HepG2 (cell line): ENCODE data around the gene PSENEN. TPM values are rescaled to one million over a fixed set of nuclear protein-coding genes. Genes with fewer than 3 reads are reported as not detected.
A peak's percentile ranks its signal among the peaks of the same experiment; 100 is the strongest.

ENCODE experiments used
- CEBPG ChIP-seq: IDR thresholded peaks from 2 replicates; pipeline ENCODE4 v1.6.1; 2016
- CREM ChIP-seq, 2 experiments: sonication (generic) in 1 of 2; formaldehyde crosslinking in 1 of 2; IDR thresholded peaks; 2 replicates each; pipeline versions ENCODE4 v1.4.0 to v1.6.1; 2016 to 2020; ENCODE audit warnings: antibody characterized with exemption in 1 of 2, mild to moderate bottlenecking in 1 of 2, missing genetic modification reagents in 1 of 2
- ESRRA ChIP-seq: sonication (generic); formaldehyde crosslinking; IDR thresholded peaks from 2 replicates; pipeline ENCODE4 v1.5.1; 2020; ENCODE audit warnings: mild to moderate bottlenecking, low read depth, missing genetic modification reagents
- ETV5 ChIP-seq: IDR thresholded peaks from 2 replicates; pipeline ENCODE4 v1.6.1; 2018; ENCODE audit warnings: missing biosample characterization, missing genetic modification reagents, inconsistent platforms, borderline replicate concordance
- EZH2 ChIP-seq: conservative IDR thresholded peaks from 2 replicates; pipeline ENCODE4 v1.6.1; 2012; ENCODE audit warnings: mild to moderate bottlenecking, low read depth, low read length, moderate library complexity
- GMEB2 ChIP-seq: IDR thresholded peaks from 2 replicates; pipeline ENCODE4 v1.6.1; 2016; ENCODE audit warnings: missing biosample characterization, missing genetic modification reagents, low read depth
- KAT8 ChIP-seq: IDR thresholded peaks from 2 replicates; pipeline ENCODE4 v1.6.1; 2016; ENCODE audit warnings: missing genetic modification reagents, missing compliant biosample characterization
- KDM1A ChIP-seq: IDR thresholded peaks from 2 replicates; pipeline ENCODE4 v1.6.1; 2016; ENCODE audit warnings: missing compliant biosample characterization
- MIER3 ChIP-seq: IDR thresholded peaks from 2 replicates; pipeline ENCODE4 v1.6.1; 2016; ENCODE audit warnings: missing compliant biosample characterization, borderline replicate concordance
- NCOR1 ChIP-seq: fragments of 200-600 bp; sonication (generic); IDR thresholded peaks from 2 replicates; pipeline ENCODE4 v1.7.0; 2017; ENCODE audit warnings: antibody characterized with exemption, low read length, borderline replicate concordance
- PTBP1 ChIP-seq: fragments of 200-400 bp; formaldehyde crosslinking; IDR thresholded peaks from 2 replicates; pipeline ENCODE4 v1.6.1; 2018; ENCODE audit warnings: low read length, low read depth; ENCODE audit not compliant: poor library complexity, severe bottlenecking
- SALL1 ChIP-seq: sonication (generic); formaldehyde crosslinking; IDR thresholded peaks from 2 replicates; pipeline ENCODE4 v1.8.0; 2022; ENCODE audit warnings: mild to moderate bottlenecking, missing genetic modification reagents
- SATB2 ChIP-seq: sonication (generic); formaldehyde crosslinking; IDR thresholded peaks from 2 replicates; pipeline ENCODE4 v1.5.0; 2020; ENCODE audit warnings: missing genetic modification reagents
- SMYD3 ChIP-seq: sonication (generic); formaldehyde crosslinking; IDR thresholded peaks from 2 replicates; pipeline ENCODE4 v1.8.1; 2023; ENCODE audit warnings: mild to moderate bottlenecking, missing genetic modification reagents
- ZMAT3 ChIP-seq: sonication (generic); formaldehyde crosslinking; conservative IDR thresholded peaks from 2 replicates; pipeline ENCODE4 v1.7.0; 2021; ENCODE audit warnings: missing genetic modification reagents
- ZNF331 ChIP-seq: sonication (generic); formaldehyde crosslinking; IDR thresholded peaks from 2 replicates; pipeline ENCODE4 v1.4.0; 2020; ENCODE audit warnings: missing genetic modification reagents
- ZNF616 ChIP-seq: sonication (generic); formaldehyde crosslinking; IDR thresholded peaks from 2 replicates; pipeline ENCODE4 v1.5.0; 2020; ENCODE audit warnings: low read depth, mild to moderate bottlenecking, missing genetic modification reagents
- ZNF761 ChIP-seq: sonication (generic); formaldehyde crosslinking; conservative IDR thresholded peaks from 2 replicates; pipeline ENCODE4 v1.4.0; 2020; ENCODE audit warnings: mild to moderate bottlenecking, missing genetic modification reagents
- ZNF773 ChIP-seq: sonication (generic); formaldehyde crosslinking; IDR thresholded peaks from 2 replicates; pipeline ENCODE4 v1.4.0; 2020; ENCODE audit warnings: missing genetic modification reagents, borderline replicate concordance
- polyA plus RNA-seq, 8 experiments: library from polyadenylated mRNA; depleted of rRNA in 3 of 8; stranded (reverse) in 7 of 8; unstranded in 1 of 8; fragments of >200 nt; fragmentation: Illumina TruSeq in 4 of 8; extraction: Trizol in 4 of 8; gene quantifications; 2 replicates each; pipeline versions ENCODE4 v1.2.1 to v1.2.3, GENCODE V29; 2011 to 2016; ENCODE audit warnings: low read depth in 4 of 8, missing spikeins in 1 of 8, mixed read lengths in 1 of 8; ENCODE audit not compliant: insufficient read depth in 1 of 8
- total RNA-seq, 5 experiments: library from RNA; depleted of rRNA; stranded (reverse); fragments of >200 nt; fragmentation: Illumina TruSeq; extraction: Trizol; gene quantifications; 2 replicates each; pipeline ENCODE4 v1.2.3, GENCODE V29; 2016; ENCODE audit warnings: low read depth in 1 of 5
- TF ChIP-seq, protein P1 (sequence below): sonication (generic); formaldehyde crosslinking; IDR thresholded peaks from 2 replicates; pipeline ENCODE4 v1.5.0; 2020; ENCODE audit warnings: missing genetic modification reagents
- TF ChIP-seq, protein P2 (sequence below): sonication (generic); formaldehyde crosslinking; IDR thresholded peaks from 2 replicates; pipeline ENCODE4 v1.8.1; 2023; ENCODE audit warnings: mild to moderate bottlenecking, missing genetic modification reagents
- TF ChIP-seq, protein P3 (sequence below): sonication (generic); formaldehyde crosslinking; IDR thresholded peaks from 2 replicates; pipeline ENCODE4 v1.4.0; 2020; ENCODE audit warnings: mild to moderate bottlenecking, missing genetic modification reagents

PSENEN gene
- total and polyA plus RNA-seq, 2 of the 13 experiments (the other 11 are each of a cell fraction or from before 2014, with no cell fraction given) = 16.9 to 34.2 TPM

DNA sequence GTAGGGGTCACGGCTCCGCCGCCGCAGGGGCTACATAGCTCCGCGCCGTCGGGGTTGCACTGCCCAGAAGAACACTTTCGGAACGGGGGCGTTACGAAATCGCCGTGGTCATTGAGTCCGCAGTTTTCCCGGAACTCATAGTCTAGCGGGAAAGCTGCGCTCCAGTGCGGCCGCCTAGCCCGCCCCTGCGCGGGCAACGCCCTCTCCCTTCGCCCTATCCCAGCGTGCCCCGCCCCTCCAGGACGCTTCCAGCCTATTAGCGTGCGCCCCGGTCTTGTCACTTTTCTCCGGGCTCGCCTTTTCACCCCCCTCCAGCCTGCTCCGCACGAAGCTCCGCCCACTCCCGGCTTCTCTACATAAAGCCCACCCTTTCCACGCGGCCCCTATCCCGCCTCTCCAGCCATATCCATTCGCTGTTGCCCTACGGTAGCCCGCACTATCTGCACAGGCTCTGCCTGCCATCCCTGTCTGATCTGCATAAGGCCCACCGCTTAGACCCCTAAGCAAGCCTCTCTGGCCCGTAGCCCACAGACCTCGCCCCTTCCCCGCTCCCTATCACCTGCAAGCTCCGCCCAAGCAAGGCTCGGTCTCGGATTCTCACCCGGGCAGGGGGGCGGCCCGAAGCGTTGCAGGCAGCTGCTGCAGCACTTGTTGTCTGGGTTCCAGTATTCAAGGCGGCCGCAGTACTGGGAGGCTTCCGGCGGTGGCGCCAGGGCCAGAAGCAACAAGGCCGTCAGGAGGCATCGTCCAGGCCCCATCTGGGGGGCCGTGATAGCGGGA is 4.8 kb upstream of the PSENEN start (continued):
- TF ChIP-seq ETV5 = peak; percentile 60; the same call in 1 of the 2 replicates
- peak; percentile 17; the same call in 1 of the 2 replicates for TF ChIP-seq MIER3
- 0 out of 2 replicates have a peak, but pooled peaks have one; percentile 67 for TF ChIP-seq SATB2 (CRISPR knock-in tag)
- TF ChIP-seq KDM1A (CRISPR knock-in tag) = no peak
- peak; percentile 31; the same call in 1 of the 2 replicates for TF ChIP-seq NCOR1
- peak; percentile 52; the same call in 1 of the 2 replicates for TF ChIP-seq ZMAT3 (CRISPR knock-in tag)
- TF ChIP-seq SMYD3 (CRISPR knock-in tag) = peak; percentile 59; the same call in 1 of the 2 replicates
- TF ChIP-seq ZNF331 = peak; percentile 46
- TF ChIP-seq SALL1 (CRISPR knock-in tag) = peak; percentile 83
- no peak for TF ChIP-seq ESRRA (CRISPR knock-in tag)
- TF ChIP-seq, protein P1, sequence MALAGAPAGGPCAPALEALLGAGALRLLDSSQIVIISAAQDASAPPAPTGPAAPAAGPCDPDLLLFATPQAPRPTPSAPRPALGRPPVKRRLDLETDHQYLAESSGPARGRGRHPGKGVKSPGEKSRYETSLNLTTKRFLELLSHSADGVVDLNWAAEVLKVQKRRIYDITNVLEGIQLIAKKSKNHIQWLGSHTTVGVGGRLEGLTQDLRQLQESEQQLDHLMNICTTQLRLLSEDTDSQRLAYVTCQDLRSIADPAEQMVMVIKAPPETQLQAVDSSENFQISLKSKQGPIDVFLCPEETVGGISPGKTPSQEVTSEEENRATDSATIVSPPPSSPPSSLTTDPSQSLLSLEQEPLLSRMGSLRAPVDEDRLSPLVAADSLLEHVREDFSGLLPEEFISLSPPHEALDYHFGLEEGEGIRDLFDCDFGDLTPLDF (CRISPR knock-in tag) = peak; percentile 60; the same call in 1 of the 2 replicates
- TF ChIP-seq GMEB2 (CRISPR knock-in tag) = no peak
- TF ChIP-seq ZNF761 = no peak; the same call in 1 of the 2 replicates
- TF ChIP-seq CEBPG = peak; percentile 90
- no peak for TF ChIP-seq ZNF773 (CRISPR knock-in tag)
- peak; percentile 42 for TF ChIP-seq KAT8 (CRISPR knock-in tag)
- peak; percentile 47 for TF ChIP-seq CREM (IDR thresholded peaks at IDR 0.05)
- TF ChIP-seq CREM (CRISPR knock-in tag; IDR thresholded peaks at IDR 0.05) = no peak
- no peak for TF ChIP-seq PTBP1
- TF ChIP-seq, protein P2, sequence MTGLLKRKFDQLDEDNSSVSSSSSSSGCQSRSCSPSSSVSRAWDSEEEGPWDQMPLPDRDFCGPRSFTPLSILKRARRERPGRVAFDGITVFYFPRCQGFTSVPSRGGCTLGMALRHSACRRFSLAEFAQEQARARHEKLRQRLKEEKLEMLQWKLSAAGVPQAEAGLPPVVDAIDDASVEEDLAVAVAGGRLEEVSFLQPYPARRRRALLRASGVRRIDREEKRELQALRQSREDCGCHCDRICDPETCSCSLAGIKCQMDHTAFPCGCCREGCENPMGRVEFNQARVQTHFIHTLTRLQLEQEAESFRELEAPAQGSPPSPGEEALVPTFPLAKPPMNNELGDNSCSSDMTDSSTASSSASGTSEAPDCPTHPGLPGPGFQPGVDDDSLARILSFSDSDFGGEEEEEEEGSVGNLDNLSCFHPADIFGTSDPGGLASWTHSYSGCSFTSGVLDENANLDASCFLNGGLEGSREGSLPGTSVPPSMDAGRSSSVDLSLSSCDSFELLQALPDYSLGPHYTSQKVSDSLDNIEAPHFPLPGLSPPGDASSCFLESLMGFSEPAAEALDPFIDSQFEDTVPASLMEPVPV (CRISPR knock-in tag) = peak; percentile 42; the same call in 1 of the 2 replicates
- TF ChIP-seq ZNF616 (CRISPR knock-in tag) = no peak
- no peak for TF ChIP-seq EZH2
- TF ChIP-seq, protein P3, sequence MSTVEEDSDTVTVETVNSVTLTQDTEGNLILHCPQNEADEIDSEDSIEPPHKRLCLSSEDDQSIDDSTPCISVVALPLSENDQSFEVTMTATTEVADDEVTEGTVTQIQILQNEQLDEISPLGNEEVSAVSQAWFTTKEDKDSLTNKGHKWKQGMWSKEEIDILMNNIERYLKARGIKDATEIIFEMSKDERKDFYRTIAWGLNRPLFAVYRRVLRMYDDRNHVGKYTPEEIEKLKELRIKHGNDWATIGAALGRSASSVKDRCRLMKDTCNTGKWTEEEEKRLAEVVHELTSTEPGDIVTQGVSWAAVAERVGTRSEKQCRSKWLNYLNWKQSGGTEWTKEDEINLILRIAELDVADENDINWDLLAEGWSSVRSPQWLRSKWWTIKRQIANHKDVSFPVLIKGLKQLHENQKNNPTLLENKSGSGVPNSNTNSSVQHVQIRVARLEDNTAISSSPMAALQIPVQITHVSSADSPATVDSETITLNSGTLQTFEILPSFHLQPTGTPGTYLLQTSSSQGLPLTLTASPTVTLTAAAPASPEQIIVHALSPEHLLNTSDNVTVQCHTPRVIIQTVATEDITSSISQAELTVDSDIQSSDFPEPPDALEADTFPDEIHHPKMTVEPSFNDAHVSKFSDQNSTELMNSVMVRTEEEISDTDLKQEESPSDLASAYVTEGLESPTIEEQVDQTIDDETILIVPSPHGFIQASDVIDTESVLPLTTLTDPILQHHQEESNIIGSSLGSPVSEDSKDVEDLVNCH (CRISPR knock-in tag) = no peak
